Activated naive CD4-positive, alpha-beta T cell treated with Interleukin-2 at 50 U/mL for 16 hours (primary cell): ENCODE measurements around the gene RRN3.
"Not testable (repeated sequence)": the region's sequence is repeated elsewhere in the genome, so short reads cannot be mapped to it uniquely, and the experiment has no call there.

Experiments
- DNase-seq: peaks from one replicate; pipeline ENCODE4 v3.0.0-alpha.2; 2020

The RRN3 gene, protein sequence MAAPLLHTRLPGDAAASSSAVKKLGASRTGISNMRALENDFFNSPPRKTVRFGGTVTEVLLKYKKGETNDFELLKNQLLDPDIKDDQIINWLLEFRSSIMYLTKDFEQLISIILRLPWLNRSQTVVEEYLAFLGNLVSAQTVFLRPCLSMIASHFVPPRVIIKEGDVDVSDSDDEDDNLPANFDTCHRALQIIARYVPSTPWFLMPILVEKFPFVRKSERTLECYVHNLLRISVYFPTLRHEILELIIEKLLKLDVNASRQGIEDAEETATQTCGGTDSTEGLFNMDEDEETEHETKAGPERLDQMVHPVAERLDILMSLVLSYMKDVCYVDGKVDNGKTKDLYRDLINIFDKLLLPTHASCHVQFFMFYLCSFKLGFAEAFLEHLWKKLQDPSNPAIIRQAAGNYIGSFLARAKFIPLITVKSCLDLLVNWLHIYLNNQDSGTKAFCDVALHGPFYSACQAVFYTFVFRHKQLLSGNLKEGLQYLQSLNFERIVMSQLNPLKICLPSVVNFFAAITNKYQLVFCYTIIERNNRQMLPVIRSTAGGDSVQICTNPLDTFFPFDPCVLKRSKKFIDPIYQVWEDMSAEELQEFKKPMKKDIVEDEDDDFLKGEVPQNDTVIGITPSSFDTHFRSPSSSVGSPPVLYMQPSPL

GRCh38 chr16:15093955-15094827, at the start of gene RRN3:
Gene RRN3 (minus strand): TSS chr16:15094272. CDS start chr16:15094233, 39 bp downstream.
- DNase-seq: peak; percentile 88

DNA sequence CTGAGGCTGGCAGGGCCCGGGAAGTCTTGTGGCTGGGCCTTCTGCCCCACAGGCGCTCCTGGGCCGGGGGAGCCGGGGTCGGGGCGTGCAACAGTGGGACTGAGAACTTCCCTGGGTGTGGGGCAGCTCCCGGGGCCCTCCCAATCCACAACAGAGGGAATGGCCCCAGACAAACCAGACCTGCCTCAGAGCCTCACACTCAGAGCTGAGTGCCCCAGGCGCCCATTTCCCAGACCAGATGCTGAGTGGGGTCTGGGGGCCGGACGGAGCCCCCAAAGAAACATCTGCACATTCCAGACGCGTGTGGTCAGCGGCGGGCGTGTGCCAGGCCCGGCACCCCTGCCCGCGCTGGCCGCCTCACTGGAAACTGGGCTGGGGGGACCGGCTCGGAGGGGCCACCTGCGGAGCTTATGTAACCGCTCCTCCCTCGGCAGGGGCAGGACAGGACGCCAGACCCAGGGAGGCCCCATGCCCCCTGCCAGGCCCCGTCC, 49.6 kb upstream of the RRN3 start:
- not testable (repeated sequence) for DNase-seq

GRCh38 chr16:15142891-15143600, 49.0 kb upstream of the RRN3 start:
- not testable (repeated sequence) for DNase-seq

GRCh38 chr16:15142107-15142890, 48.2 kb upstream of the RRN3 start:
- not testable (repeated sequence) for DNase-seq

DNA sequence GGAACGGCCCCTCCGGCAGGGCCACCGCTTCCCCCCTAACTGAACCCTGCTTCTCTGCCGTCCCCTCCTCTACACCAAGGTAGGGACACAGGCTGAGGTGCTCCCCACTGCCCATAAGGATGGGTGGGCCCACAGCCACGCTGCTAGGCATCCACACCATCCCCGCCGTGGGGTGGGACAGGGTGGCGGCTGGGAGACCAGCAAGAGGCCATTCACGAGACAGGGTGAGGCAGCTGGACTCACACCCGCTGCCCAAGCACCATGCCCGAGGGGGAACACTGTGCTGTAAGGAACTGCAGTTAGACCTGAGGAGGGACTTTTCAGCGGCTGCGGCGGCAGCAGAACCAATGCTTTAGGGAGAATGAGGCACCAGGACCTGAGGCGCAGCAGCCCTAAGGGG, 47.5 kb upstream of the RRN3 start:
- no peak for DNase-seq

DNA sequence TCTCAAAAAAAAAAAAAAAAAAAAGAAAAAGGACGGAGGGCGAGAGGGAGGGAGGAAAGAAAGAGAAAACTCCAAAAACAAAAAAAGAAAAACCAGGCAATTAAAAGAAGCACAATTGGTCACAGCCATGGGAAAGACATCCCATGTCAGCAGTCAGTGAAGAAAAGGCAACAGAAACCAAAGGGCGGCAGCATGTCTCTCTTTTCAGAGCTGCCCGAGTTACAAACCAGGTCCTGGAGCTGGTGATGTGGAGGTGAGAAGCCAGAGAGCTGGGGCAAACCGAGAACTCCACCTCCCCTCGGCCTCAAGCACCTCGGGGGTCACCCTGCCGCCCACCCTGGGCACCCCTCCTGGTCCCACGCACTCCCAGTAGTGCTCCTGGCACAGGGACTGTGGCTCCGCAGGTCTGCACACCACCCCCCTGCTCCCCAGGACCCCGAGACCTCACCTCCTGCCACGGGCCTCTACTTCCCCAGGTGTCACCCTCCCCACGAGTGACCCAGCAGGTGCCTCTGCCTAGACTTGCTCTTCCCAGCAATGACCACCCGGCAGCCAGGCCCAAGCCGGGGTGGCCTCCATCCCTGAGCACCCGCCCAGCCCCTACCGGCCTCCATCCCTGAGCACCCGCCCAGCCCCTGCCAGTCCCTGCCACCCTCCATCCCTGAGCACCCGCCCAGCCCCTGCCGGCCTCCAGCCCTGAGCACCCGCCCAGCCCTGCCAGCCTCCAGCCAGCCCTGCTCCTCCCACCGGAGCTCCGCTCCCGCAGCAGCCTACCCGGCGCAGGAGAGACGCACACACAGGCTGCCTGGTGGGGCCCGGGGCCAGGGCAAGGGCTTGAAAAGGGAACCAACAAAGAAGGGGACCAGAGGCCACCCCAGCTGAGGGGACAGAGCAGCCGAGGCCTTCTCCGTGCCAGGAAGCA, 46.6 kb upstream of the RRN3 start:
- not testable (repeated sequence) for DNase-seq

DNA sequence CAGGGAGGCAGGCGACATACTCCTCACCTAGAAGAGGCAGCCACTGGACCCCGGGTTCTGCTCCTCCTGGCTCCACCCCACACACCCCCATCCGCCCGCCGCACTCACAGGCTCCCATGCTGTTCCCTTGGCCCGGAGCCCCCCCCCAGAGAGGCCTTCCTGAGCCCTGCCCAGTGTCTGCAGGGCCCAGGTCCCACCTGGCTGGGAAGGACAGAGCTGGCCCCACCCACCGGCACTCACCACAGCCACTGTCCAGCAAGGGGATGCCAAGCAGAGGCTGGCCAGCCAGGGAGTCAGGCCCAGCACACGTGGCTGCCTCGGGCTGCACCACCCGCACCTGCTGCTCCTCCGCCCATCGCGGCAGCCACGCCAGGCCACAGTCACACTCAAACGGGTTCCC, 43.4 kb upstream of the RRN3 start:
- DNase-seq: not testable (repeated sequence)

DNA sequence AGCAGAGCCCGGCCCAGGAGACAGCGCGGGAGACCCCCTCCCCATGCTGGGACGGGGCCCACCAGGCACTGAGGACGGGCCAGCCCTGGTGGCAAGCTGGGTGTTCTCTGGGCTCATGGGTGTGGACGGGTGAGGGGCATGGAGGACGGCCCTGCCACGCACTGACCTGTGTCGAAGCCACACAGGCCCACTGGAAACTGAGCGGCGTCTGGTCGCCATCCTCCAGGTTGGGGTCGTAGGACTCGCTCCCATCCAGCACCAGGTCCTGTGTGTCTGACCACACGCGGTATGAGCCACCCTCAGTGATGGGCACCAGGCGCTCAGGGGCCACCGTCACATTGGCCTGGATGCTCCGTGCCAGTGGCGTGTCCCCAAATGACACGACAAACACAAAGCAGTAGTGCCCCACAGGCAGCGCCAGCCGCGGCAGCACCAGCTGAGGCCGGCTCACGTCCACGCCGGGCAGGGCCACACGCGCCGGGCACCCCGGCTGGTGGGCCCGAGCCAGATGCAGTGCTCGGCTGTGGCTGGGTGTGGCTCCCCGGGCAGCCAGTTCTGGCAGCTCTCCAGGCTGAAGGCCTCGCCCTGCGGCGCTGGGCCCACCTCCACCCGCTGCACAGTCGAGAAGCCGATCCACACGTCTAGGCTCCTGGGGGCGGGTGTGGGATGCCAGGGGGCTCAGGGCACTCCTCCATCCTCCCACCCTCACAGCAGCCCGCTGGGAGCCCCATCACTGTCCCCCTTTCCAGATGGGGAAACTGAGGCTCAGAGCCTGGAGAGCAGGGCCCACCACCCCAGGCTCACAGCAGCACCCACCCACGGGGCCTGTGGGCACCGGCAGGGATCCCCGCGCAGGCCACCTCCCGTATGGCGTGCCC, 41.6 kb upstream of the RRN3 start:
- not testable (repeated sequence) for DNase-seq

- DNase-seq: not testable (repeated sequence)
Measured at GRCh38 chr16:15134752-15135482, 40.8 kb upstream of the RRN3 start.

DNA sequence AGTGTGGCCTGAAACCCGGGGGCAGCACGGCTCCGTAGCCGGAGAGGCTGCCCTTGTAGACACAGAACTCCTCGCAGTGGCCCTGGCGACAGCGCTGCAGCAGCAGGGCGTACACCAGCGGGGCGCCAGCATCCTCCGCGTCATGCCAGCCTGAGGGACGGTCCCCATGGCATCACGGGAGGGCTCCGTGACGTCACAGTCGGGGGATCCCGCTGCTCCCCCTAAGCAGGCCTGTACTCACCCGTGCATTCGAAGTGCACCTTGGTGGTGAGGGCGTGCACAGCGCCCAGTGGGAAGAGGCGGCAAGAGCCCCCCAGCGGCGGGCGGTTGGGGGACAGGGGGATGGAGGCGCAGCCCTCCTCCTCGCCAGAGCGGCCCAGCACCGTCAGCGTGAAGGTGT, 39.5 kb upstream of the RRN3 start:
- DNase-seq: not testable (repeated sequence)

DNA sequence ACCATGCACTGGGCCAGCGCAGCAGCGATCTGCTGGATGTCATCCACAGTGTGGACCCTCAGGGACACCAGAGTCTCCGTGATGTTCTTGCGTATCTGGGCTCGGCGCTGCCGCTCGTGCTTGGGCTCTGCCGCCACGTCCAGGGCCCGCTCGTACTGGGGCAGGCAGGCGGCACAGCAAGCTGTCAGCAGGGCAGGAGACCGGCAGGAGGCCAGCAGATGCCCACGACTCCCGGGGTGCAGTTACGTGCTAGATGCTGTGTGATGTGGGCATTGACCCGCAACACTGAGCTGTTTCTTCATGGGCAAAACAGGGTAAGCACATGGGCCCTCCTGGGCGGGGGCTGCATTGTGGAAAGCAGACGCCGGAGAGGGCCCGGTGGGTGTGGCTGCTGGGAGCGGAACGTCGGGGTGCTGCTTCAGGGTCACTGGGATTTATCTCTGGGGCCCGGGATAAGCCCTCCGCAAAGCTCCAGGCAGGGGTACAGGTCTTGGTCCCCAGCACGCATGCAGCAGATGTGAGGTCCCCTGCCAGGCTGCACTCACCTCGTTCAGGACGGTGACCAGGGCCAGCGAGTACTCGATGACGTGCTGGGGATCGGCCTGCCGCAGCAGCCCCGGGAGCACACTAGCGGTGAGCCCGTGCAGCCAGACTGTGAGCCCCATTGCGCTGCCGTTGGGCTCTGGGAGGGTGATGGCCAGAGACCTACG, 38.8 kb upstream of the RRN3 start:
- not testable (repeated sequence) for DNase-seq

GRCh38 chr16:15130943-15131700, 37.0 kb upstream of the RRN3 start:
- DNase-seq: not testable (repeated sequence)

DNA sequence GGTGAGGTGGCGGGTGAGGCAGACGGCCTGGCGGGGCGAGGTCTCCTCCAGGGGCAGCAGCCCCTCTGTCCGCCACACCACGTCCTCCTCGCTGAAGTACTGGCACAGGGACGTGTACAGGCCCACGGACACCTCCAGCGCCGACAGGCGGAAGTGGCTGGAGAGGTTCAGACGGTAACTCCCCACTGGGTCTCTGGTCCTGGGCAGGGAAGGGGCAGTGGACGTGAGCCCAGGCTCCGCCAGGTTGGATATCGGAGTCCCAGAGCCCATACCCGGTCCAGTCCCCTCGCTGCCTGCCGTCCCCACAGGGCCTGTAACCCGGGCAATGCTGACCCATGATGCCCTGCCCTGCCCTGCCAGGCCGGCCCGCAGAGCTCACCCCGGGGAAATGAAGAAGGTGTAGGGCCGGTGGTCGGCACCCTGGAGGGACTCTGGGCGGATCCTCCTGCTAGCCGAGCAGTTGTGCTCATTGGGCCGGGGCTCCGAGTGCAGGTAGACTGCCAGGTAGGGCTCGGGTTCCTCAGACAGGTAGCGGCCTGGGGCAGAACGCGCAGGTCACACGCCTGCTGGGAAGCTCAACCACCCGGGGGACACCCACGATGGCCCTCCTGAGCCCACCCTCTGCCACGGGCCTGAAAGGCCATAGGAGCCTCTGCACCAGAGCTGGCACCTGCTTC, 36.3 kb upstream of the RRN3 start:
- not testable (repeated sequence) for DNase-seq

DNA sequence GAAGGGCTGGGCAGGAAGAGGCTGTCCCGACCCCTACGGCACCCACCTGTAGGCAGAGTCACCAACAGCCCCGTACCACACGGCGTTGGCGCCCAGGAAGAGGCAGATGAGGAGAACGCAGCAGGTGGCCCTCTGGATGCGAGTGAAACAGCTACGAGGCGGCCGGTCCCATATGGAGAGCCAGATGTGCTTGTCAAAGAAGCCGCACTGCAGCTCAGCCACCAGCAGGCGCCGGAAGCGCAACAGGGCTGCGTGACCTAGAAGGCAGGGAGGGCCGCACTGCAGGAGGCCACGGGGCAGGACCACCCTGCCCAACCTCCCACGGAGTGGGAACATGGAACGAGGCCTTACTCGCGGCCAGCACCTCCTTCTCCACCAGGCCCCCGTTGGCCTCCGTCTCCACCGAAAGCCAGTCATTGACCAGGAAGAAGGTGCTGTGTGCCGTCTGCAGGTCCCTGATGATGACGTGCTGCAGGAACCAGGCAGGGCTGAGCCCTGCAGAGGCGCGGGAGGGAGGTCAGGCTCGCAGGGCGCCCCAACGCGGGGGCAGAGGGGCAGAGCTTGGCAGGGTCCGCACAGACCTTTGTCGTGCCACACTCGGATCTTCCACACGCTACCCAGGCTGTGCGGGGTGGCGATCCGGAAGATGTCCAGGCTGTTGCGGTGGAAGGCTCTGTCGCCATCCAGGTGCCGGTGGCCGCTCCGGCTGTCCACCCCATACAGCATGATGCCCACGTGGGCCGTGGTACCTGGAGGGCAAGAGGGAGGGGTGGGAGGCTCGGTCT, 33.8 kb upstream of the RRN3 start:
- not testable (repeated sequence) for DNase-seq

- DNase-seq: not testable (repeated sequence)
Measured at GRCh38 chr16:15100372-15100987, 6.4 kb upstream of the RRN3 start.
